ENCODE results near the gene C16orf74. TPM values are rescaled to one million over a fixed set of nuclear protein-coding genes. Genes with fewer than 3 reads are reported as not detected.

C16orf74 gene
- total RNA-seq, 4 donors from 2014 or later = 2.5 to 6.6 TPM; not detected in 2

DNA sequence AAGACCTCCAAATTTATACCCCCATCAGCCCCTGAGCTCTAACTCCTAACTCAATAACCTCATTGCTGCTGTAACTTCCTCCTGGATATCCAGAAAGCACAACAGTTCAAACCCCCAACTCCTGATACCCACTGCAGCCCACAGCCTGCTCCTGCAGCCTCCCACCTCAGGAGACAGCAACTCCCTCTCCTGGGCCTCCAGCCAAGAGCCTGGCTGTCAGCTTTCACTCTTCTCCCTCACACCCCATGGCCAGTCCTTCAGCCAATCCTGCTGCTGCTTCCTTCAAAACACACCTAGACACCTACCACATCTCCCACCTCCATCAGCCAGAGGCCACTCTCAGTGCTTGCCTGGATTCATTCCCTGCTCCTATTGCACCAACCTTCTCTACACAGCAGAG is 67.5 kb downstream of the C16orf74 start:
- no peak overlapping the region for H3K27ac ChIP-seq
- no peaks in the 10 kb centered on the region for H3K27me3 ChIP-seq
- H3K36me3 ChIP-seq = no peaks in the 10 kb centered on the region
- DNase-seq = no peak
- H3K4me3 ChIP-seq = no peak overlapping the region
- H3K4me1 ChIP-seq = peaks cover 0 to 37% (median 10%) of the 10 kb centered on the region in 4 donors
- TF ChIP-seq, protein P1, sequence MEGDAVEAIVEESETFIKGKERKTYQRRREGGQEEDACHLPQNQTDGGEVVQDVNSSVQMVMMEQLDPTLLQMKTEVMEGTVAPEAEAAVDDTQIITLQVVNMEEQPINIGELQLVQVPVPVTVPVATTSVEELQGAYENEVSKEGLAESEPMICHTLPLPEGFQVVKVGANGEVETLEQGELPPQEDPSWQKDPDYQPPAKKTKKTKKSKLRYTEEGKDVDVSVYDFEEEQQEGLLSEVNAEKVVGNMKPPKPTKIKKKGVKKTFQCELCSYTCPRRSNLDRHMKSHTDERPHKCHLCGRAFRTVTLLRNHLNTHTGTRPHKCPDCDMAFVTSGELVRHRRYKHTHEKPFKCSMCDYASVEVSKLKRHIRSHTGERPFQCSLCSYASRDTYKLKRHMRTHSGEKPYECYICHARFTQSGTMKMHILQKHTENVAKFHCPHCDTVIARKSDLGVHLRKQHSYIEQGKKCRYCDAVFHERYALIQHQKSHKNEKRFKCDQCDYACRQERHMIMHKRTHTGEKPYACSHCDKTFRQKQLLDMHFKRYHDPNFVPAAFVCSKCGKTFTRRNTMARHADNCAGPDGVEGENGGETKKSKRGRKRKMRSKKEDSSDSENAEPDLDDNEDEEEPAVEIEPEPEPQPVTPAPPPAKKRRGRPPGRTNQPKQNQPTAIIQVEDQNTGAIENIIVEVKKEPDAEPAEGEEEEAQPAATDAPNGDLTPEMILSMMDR (IDR thresholded peaks at IDR 0.05) = no peak
- no peak for TF ChIP-seq POLR2A (IDR thresholded peaks at IDR 0.05)
- H3K9me3 ChIP-seq = peaks cover 0 to 6% (median 0%) of the 10 kb centered on the region in 4 donors

DNA sequence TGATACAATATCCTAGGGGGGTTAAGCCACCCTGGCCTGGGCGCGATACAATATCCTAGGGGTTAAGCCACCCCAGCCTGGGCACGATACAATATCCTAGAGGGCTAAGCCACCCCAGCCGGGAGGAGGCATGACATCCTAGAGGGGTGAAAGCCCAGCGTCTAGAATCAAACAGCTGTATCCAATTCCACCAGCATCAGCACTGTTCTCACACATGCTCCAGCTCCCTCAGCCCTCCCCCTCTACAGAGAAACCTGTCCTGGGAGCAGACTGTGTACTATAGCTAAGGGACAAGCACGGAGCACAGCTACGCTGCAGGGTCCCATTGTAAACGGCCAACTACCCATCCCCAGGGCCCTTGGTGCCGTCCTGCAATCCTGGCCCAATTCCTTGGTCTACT is 68.4 kb downstream of the C16orf74 start:
- H3K27ac ChIP-seq = no peak overlapping the region
- peaks cover 0 to 34% (median 10%) of the 10 kb centered on the region in 4 donors for H3K4me1 ChIP-seq
- peaks cover 0 to 3% (median 0%) of the 10 kb centered on the region in 4 donors for H3K9me3 ChIP-seq
- H3K27me3 ChIP-seq = no peaks in the 10 kb centered on the region
- H3K4me3 ChIP-seq = no peak overlapping the region
- H3K36me3 ChIP-seq = peaks cover 0 to 6% (median 0%) of the 10 kb centered on the region in 3 donors
- TF ChIP-seq, protein P1 (IDR thresholded peaks at IDR 0.05) = no peak
- no peak for TF ChIP-seq POLR2A (IDR thresholded peaks at IDR 0.05)
- no peak for DNase-seq

DNA sequence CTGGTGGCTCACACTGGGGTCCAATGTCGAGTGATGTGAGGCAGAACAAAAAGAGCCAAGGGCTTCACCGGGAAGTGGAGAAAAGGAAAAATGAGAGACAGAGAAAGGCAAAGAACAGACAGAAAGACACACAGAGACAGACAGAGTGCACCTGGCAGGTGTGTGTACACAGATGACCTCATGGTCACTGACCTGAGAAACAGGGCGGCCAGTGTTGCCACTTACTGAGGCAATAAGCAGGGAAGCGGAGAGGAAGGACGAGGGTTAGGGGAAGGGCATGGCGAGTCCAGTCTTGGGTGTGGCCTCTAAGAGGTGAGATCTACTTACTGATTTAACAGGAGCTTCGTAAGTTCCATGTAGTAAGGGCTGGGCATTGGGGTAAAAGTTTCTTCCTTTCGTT is 69.6 kb downstream of the C16orf74 start:
- no peak for TF ChIP-seq POLR2A (IDR thresholded peaks at IDR 0.05)
- TF ChIP-seq, protein P1 (IDR thresholded peaks at IDR 0.05) = no peak
- Histone ChIP-seq H3K27me3 (no peaks in the 10 kb centered on the region), H3K4me3 (no peak overlapping the region), H3K4me1 (peaks cover 0 to 27% (median 10%) of the 10 kb centered on the region in 4 donors), H3K27ac (no peak overlapping the region), H3K9me3 (no peaks in the 10 kb centered on the region), H3K36me3 (peaks cover 0 to 17% (median 0%) of the 10 kb centered on the region in 3 donors)
- DNase-seq = peak in 2 of 3 donors; percentile 75 to 78

DNA sequence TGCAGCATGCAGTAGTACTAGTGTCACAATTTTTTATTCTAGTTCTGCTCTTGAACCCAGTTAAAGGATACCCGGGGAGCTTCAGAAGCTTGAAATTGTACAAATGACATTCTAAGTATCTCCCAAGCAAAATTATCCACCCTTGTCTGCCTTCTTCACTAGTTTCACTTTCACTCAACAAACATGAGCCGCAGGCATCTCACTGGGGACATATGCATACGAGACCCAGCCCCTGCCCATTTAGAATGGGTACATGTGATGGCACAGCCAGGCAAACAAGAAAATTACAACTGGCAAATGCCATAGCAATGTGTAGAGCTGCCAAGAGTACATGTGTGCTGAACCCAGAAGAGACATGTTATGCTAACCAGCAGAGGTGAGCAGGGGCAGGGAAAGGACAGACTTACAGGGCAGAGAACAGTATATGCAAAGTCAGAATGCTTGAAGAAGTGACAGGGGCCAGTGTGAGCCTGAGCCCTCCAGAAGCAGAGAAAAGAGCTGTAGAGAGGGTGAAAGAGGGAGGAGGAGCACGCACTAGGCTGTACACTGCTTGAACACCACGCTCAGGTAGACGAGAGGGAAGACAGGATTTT is 70.4 kb downstream of the C16orf74 start:
- TF ChIP-seq, protein P1 (IDR thresholded peaks at IDR 0.05) = no peak

DNA sequence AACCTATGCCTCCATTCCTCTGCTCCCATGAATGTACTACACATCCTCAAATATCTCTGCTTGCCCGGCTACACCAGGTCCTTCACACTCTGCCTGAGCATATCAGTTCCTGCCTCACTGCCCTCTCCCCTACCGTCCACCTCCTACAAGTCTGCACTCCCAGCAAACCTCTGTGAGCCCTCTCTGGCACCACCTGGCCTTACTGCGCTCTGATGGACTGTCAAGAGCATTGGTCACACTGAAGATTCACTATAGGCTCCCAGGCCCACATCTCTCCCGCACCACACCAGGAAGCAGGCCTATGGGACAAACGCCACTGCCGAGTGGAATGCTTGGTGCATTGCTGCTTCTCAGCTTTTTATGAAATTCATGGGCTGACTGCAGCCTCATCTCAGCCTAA is 71.0 kb downstream of the C16orf74 start:
- Histone ChIP-seq H3K27me3 (no peaks in the 10 kb centered on the region), H3K27ac (no peak overlapping the region), H3K36me3 (peaks cover 0 to 22% (median 0%) of the 10 kb centered on the region in 3 donors), H3K4me3 (no peak overlapping the region), H3K4me1 (peaks cover 0 to 27% (median 10%) of the 10 kb centered on the region in 4 donors), H3K9me3 (no peaks in the 10 kb centered on the region)
- DNase-seq = no peak
- TF ChIP-seq POLR2A (IDR thresholded peaks at IDR 0.05) = no peak
- TF ChIP-seq, protein P1 (IDR thresholded peaks at IDR 0.05) = no peak

More for the DNA sequence above, 70.4 kb downstream of the C16orf74 start:
- Histone ChIP-seq H3K27me3 (no peaks in the 10 kb centered on the region), H3K4me3 (no peak overlapping the region), H3K36me3 (peaks cover 0 to 19% (median 0%) of the 10 kb centered on the region in 3 donors), H3K9me3 (no peaks in the 10 kb centered on the region), H3K4me1 (peaks cover 0 to 27% (median 10%) of the 10 kb centered on the region in 4 donors), H3K27ac (peak overlapping the region in 1 of 4 donors; percentile 36)
- no peak for DNase-seq

Measured in Peyer's patch (tissue), 4 donors.